Lower leg skin (tissue), 4 donors: Measurements from ENCODE around the gene PTGDR. TPM values are rescaled to one million over a fixed set of nuclear protein-coding genes. Genes with fewer than 3 reads are reported as not detected.

Experiments
- DNase-seq, 2 donors: peaks; one replicate each; pipeline ENCODE4 v3.0.0-alpha.2; 2019; ENCODE audit warnings: low spot score in 2 of 2
- H3K4me3 ChIP-seq: fragments of 200-600 bp; sonication (generic); 2 replicates; pipeline ENCODE4 v1.5.1; 2017; ENCODE audit warnings: mild to moderate bottlenecking, low read depth; ENCODE audit not compliant: poor library complexity, severe bottlenecking
- CTCF ChIP-seq, 3 donors: fragments of 450-650 bp; IDR thresholded peaks; one replicate each; pipeline ENCODE4 v1.5.1; 2016; ENCODE audit warnings: antibody characterized with exemption in 3 of 3, mild to moderate bottlenecking in 3 of 3, moderate library complexity in 2 of 3
- POLR2A ChIP-seq, 2 donors: fragments of 450-650 bp; IDR thresholded peaks; one replicate each; pipeline ENCODE4 v1.6.1; 2016 to 2017; ENCODE audit warnings: antibody characterized with exemption in 2 of 2, mild to moderate bottlenecking in 1 of 2, moderate library complexity in 1 of 2
- WGBS, 2 donors: methylation state at CpG; one replicate each; pipeline ENCODE4 v1.1.5; 2018; 5-methylcytosine and 5-hydroxymethylcytosine counted together
- intact Hi-C: fragments of 100-400 bp; cut with DNase I; formaldehyde crosslinking; loops from one replicate; pipeline ENCODE4 v1.15.0; 2023; ENCODE audit warnings: low total_unique reads
- total RNA-seq, 4 donors: library from RNA; depleted of rRNA; stranded (reverse); fragments of >200 nt; gene quantifications; one replicate each; pipeline ENCODE4 v1.1.0, GENCODE V29; 2016

PTGDR gene
- total RNA-seq, 4 donors from 2014 or later, result 0.65 to 2.8 (median 0.88) TPM; not detected in 1

GRCh38 chr14:52254086-52254485, 13.4 kb upstream of the PTGDR start:
- TF ChIP-seq CTCF (IDR thresholded peaks at IDR 0.05) (no peak), POLR2A (IDR thresholded peaks at IDR 0.05) (no peak)
- 86 to 89% methylated on average over 4 of the region's 4 CpGs for WGBS, 2 donors
- DNase-seq, result no peak
- H3K4me3 ChIP-seq, result no peak overlapping the region
- intact Hi-C loops, result no loop called here

- 82 to 91% methylated on average over 2 of the region's 2 CpGs for WGBS, 2 donors
- no peak for DNase-seq
- no peak for TF ChIP-seq POLR2A (IDR thresholded peaks at IDR 0.05)
- no peak for TF ChIP-seq CTCF (IDR thresholded peaks at IDR 0.05)
- H3K4me3 ChIP-seq, result no peak overlapping the region
- intact Hi-C loops, result no loop called here
These were observed 8.7 kb upstream of the PTGDR start for GRCh38 chr14:52258783-52259182.

- intact Hi-C loops, result no loop called here
- TF ChIP-seq POLR2A (IDR thresholded peaks at IDR 0.05) (no peak), CTCF (IDR thresholded peaks at IDR 0.05) (no peak)
- no peak overlapping the region for H3K4me3 ChIP-seq
- 44 to 50% methylated on average over 5 of the region's 5 CpGs for WGBS, 2 donors
- DNase-seq, result no peak
These were observed 8.1 kb upstream of the PTGDR start for GRCh38 chr14:52259434-52259833.

- no peak overlapping the region for H3K4me3 ChIP-seq
- WGBS, 2 donors, result 82 to 90% methylated on average over 1 of the region's 1 CpG
- intact Hi-C loops, result no loop called here
These were observed 4.9 kb upstream of the PTGDR start for GRCh38 chr14:52262600-52262999.

GRCh38 chr14:52263190-52263589, 4.3 kb upstream of the PTGDR start:
- no peak overlapping the region for H3K4me3 ChIP-seq
- TF ChIP-seq CTCF (IDR thresholded peaks at IDR 0.05) (no peak), POLR2A (IDR thresholded peaks at IDR 0.05) (no peak)
- DNase-seq, result no peak
- intact Hi-C loops, result no loop called here

More at GRCh38 chr14:52262600-52262999, 4.9 kb upstream of the PTGDR start:
- TF ChIP-seq CTCF (IDR thresholded peaks at IDR 0.05), result no peak
- DNase-seq, result no peak

GRCh38 chr14:52265253-52265652, 2.2 kb upstream of the PTGDR start:
- intact Hi-C loops, result no loop called here
- TF ChIP-seq CTCF (IDR thresholded peaks at IDR 0.05) (no peak), POLR2A (IDR thresholded peaks at IDR 0.05) (no peak)
- DNase-seq, result no peak
- no peak overlapping the region for H3K4me3 ChIP-seq
- WGBS, 2 donors, result 69 to 79% methylated on average over 5 of the region's 5 CpGs
